Neural cell (in vitro differentiated cells): Measurements from ENCODE around the gene GPR18. TPM values are rescaled to one million over a fixed set of nuclear protein-coding genes. Genes with fewer than 3 reads are reported as not detected.

ENCODE experiments used
- H2AFZ ChIP-seq: fragments of 200-600, 300-800 bp; sonication (generic), shearing (Covaris generic); 2 replicates; pipeline ENCODE4 v1.6.0; 2014; ENCODE audit warnings: low read depth, mild to moderate bottlenecking, antibody characterized with exemption, low read length, moderate library complexity
- H3F3A ChIP-seq: fragments of 200-600 bp; shearing (Covaris generic); 2 replicates; pipeline ENCODE4 v1.6.1; 2016; ENCODE audit warnings: mild to moderate bottlenecking, moderate library complexity, mixed read lengths, antibody characterized with exemption, low read length; ENCODE audit not compliant: insufficient read depth, poor library complexity, severe bottlenecking
- H3K27ac ChIP-seq: fragments of 200-600, 300-800 bp; sonication (generic), shearing (Covaris generic); 2 replicates; pipeline ENCODE4 v1.5.1; 2014; ENCODE audit warnings: mild to moderate bottlenecking, low read length, moderate library complexity
- H3K27me3 ChIP-seq: fragments of 300-800, 200-600 bp; sonication (generic), shearing (Covaris generic); 2 replicates; pipeline ENCODE4 v1.6.0; 2014; ENCODE audit warnings: mild to moderate bottlenecking, low read depth, low read length, moderate library complexity; ENCODE audit not compliant: insufficient read depth
- H3K36me3 ChIP-seq: fragments of 300-800, 200-600 bp; sonication (generic), shearing (Covaris generic); 2 replicates; pipeline ENCODE4 v1.5.1; 2014; ENCODE audit warnings: mild to moderate bottlenecking, antibody characterized with exemption, low read length, moderate library complexity; ENCODE audit not compliant: insufficient read depth
- H3K4me2 ChIP-seq: fragments of 300-800, 200-600 bp; sonication (generic), shearing (Covaris generic); 2 replicates; pipeline ENCODE4 v1.6.0; 2014; ENCODE audit warnings: mild to moderate bottlenecking, low read length
- H3K4me3 ChIP-seq: fragments of 300-800, 200-600 bp; sonication (generic), shearing (Covaris generic); 2 replicates; pipeline ENCODE4 v1.5.1; 2014; ENCODE audit warnings: mild to moderate bottlenecking, low read length, moderate library complexity
- H3K79me2 ChIP-seq: fragments of 200-600 bp; shearing (Covaris generic); replicated peaks from 2 replicates; pipeline ENCODE4 v1.6.0; 2014; ENCODE audit warnings: mild to moderate bottlenecking, low read length, moderate library complexity; ENCODE audit not compliant: insufficient read depth
- H3K9ac ChIP-seq: fragments of 300-800, 200-600 bp; sonication (generic), shearing (Covaris generic); 2 replicates; pipeline ENCODE4 v1.6.1; 2016; ENCODE audit warnings: mild to moderate bottlenecking, low read length, mixed read lengths
- H3K9me2 ChIP-seq: fragments of 200-600 bp; shearing (Covaris generic); 2 replicates; pipeline ENCODE4 v1.6.1; 2016; ENCODE audit warnings: mild to moderate bottlenecking, low read length, mixed read lengths; ENCODE audit not compliant: insufficient read depth
- H3K9me3 ChIP-seq: fragments of 200-600, 300-800 bp; sonication (generic), shearing (Covaris generic); 2 replicates; pipeline ENCODE4 v1.6.1; 2016; ENCODE audit warnings: mild to moderate bottlenecking, mixed run types, low read length, moderate library complexity, mixed read lengths
- H4K20me1 ChIP-seq: fragments of 200-600 bp; shearing (Covaris generic); 2 replicates; pipeline ENCODE4 v1.6.1; 2016; ENCODE audit warnings: mild to moderate bottlenecking, mixed run types; ENCODE audit not compliant: insufficient read depth
- EP300 ChIP-seq: fragments of 450-650 bp; conservative IDR thresholded peaks from 2 replicates; pipeline ENCODE4 v1.6.1; 2014; ENCODE audit warnings: antibody characterized with exemption, mild to moderate bottlenecking, moderate library complexity; ENCODE audit not compliant: poor library complexity, severe bottlenecking
- EZH2 ChIP-seq: fragments of 200-600, 300-800 bp; shearing (Covaris generic), sonication (generic); IDR thresholded peaks from 2 replicates; pipeline ENCODE4 v1.6.1; 2014; ENCODE audit warnings: antibody characterized with exemption, low read length, borderline replicate concordance, mild to moderate bottlenecking; ENCODE audit not compliant: insufficient read depth, poor library complexity, severe bottlenecking
- MXI1 ChIP-seq: fragments of 450-650 bp; conservative IDR thresholded peaks from 2 replicates; pipeline ENCODE4 v1.6.1; 2014; ENCODE audit warnings: antibody characterized with exemption, mild to moderate bottlenecking; ENCODE audit not compliant: poor library complexity, severe bottlenecking
- POLR2AphosphoS5 ChIP-seq: IDR thresholded peaks from 2 replicates; pipeline ENCODE4 v1.6.1; 2012
- RAD21 ChIP-seq: fragments of 450-650 bp; conservative IDR thresholded peaks from 2 replicates; pipeline ENCODE4 v1.6.1; 2014; ENCODE audit warnings: antibody characterized with exemption, mild to moderate bottlenecking, moderate library complexity
- SMC3 ChIP-seq: fragments of 450-650 bp; conservative IDR thresholded peaks from 2 replicates; pipeline ENCODE4 v1.6.1; 2014; ENCODE audit warnings: antibody characterized with exemption, mild to moderate bottlenecking, moderate library complexity; ENCODE audit not compliant: poor library complexity
- TAF1 ChIP-seq: IDR thresholded peaks from 2 replicates; pipeline ENCODE4 v1.6.1; 2012; ENCODE audit warnings: low read depth
- polyA plus RNA-seq: library from polyadenylated mRNA; depleted of rRNA; stranded (reverse); fragments of >200 nt; gene quantifications from 2 replicates; pipeline ENCODE4 v1.2.3, GENCODE V29; 2014
- TF ChIP-seq, protein P1 (sequence below): IDR thresholded peaks from 2 replicates; pipeline ENCODE4 v1.6.1; 2012; ENCODE audit warnings: borderline replicate concordance
- TF ChIP-seq, protein P2 (sequence below): fragments of 450-650 bp; IDR thresholded peaks from 2 replicates; pipeline ENCODE4 v1.5.1; 2014; ENCODE audit warnings: antibody characterized with exemption, mild to moderate bottlenecking, moderate library complexity; ENCODE audit not compliant: poor library complexity, severe bottlenecking

The GPR18 gene
- polyA plus RNA-seq, 1 donor from 2014 or later, result not detected

DNA sequence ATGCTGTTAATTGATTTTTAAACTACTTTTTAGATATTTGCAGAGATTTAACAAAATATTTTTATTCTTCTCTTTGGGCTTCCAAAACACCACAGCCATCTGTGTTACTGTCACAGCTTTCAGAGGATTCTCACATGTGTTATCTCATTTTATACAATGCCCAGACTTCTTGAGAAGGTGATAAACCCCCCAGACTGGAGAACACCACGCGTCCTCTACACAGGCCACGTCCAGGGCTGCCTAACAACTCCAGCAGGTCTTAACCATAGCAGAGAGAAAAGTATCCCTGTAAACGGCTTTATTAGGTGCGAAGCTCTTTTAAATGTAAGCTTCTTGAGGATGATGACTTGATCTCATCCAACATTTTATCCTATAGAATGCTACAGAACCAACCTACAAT lies 47.0 kb upstream of the GPR18 start:
- Histone ChIP-seq H2AFZ (no peak overlapping the region), H3K4me3 (no peak overlapping the region), H3F3A (no peaks in the 10 kb centered on the region), H3K79me2 (no peaks in the 10 kb centered on the region), H3K9me2 (no peaks in the 10 kb centered on the region), H4K20me1 (no peaks in the 10 kb centered on the region), H3K9ac (no peak overlapping the region), H3K27ac (no peak overlapping the region), H3K9me3 (no peaks in the 10 kb centered on the region), H3K36me3 (no peaks in the 10 kb centered on the region), H3K4me2 (no peak overlapping the region), H3K27me3 (no peaks in the 10 kb centered on the region)
- TF ChIP-seq SMC3 (no peak), EZH2 (no peak), EP300 (no peak), TAF1 (no peak), POLR2AphosphoS5 (no peak), MXI1 (no peak), RAD21 (no peak)
- TF ChIP-seq, protein P1, sequence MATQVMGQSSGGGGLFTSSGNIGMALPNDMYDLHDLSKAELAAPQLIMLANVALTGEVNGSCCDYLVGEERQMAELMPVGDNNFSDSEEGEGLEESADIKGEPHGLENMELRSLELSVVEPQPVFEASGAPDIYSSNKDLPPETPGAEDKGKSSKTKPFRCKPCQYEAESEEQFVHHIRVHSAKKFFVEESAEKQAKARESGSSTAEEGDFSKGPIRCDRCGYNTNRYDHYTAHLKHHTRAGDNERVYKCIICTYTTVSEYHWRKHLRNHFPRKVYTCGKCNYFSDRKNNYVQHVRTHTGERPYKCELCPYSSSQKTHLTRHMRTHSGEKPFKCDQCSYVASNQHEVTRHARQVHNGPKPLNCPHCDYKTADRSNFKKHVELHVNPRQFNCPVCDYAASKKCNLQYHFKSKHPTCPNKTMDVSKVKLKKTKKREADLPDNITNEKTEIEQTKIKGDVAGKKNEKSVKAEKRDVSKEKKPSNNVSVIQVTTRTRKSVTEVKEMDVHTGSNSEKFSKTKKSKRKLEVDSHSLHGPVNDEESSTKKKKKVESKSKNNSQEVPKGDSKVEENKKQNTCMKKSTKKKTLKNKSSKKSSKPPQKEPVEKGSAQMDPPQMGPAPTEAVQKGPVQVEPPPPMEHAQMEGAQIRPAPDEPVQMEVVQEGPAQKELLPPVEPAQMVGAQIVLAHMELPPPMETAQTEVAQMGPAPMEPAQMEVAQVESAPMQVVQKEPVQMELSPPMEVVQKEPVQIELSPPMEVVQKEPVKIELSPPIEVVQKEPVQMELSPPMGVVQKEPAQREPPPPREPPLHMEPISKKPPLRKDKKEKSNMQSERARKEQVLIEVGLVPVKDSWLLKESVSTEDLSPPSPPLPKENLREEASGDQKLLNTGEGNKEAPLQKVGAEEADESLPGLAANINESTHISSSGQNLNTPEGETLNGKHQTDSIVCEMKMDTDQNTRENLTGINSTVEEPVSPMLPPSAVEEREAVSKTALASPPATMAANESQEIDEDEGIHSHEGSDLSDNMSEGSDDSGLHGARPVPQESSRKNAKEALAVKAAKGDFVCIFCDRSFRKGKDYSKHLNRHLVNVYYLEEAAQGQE, result no peak
- TF ChIP-seq, protein P2, sequence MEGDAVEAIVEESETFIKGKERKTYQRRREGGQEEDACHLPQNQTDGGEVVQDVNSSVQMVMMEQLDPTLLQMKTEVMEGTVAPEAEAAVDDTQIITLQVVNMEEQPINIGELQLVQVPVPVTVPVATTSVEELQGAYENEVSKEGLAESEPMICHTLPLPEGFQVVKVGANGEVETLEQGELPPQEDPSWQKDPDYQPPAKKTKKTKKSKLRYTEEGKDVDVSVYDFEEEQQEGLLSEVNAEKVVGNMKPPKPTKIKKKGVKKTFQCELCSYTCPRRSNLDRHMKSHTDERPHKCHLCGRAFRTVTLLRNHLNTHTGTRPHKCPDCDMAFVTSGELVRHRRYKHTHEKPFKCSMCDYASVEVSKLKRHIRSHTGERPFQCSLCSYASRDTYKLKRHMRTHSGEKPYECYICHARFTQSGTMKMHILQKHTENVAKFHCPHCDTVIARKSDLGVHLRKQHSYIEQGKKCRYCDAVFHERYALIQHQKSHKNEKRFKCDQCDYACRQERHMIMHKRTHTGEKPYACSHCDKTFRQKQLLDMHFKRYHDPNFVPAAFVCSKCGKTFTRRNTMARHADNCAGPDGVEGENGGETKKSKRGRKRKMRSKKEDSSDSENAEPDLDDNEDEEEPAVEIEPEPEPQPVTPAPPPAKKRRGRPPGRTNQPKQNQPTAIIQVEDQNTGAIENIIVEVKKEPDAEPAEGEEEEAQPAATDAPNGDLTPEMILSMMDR, result no peak

- Histone ChIP-seq H3K36me3 (no peaks in the 10 kb centered on the region), H3K9ac (no peak overlapping the region), H3F3A (no peaks in the 10 kb centered on the region), H3K9me3 (no peaks in the 10 kb centered on the region), H4K20me1 (no peaks in the 10 kb centered on the region), H2AFZ (no peak overlapping the region), H3K4me3 (no peak overlapping the region), H3K4me2 (no peak overlapping the region), H3K9me2 (no peaks in the 10 kb centered on the region), H3K27me3 (no peaks in the 10 kb centered on the region), H3K79me2 (no peaks in the 10 kb centered on the region), H3K27ac (no peak overlapping the region)
- TF ChIP-seq, protein P2, result no peak
- TF ChIP-seq RAD21 (no peak), POLR2AphosphoS5 (no peak), EZH2 (no peak), SMC3 (no peak), EP300 (no peak), TAF1 (no peak), MXI1 (no peak)
- TF ChIP-seq, protein P1, result no peak
Observed at GRCh38 chr13:99304541-99304940, 46.4 kb upstream of the GPR18 start.
